Islet precursor cell (in vitro differentiated cells): ENCODE measurements around the gene TP53BP2.
A peak's percentile ranks its signal among the peaks of the same experiment; 100 is the strongest.
"Not testable (repeated sequence)": the region's sequence is repeated elsewhere in the genome, so short reads cannot be mapped to it uniquely, and the experiment has no call there.

Experiments
- DNase-seq: peaks from one replicate; pipeline ENCODE4 v3.0.0-alpha.2; 2018

The TP53BP2 gene

GRCh38 chr1:223829678-223830077 is 16.1 kb downstream of the TP53BP2 start:
- DNase-seq, result no peak

- DNase-seq, result no peak
Observed at GRCh38 chr1:223828162-223828848, 17.4 kb downstream of the TP53BP2 start.

GRCh38 chr1:223827193-223827663 is 18.5 kb downstream of the TP53BP2 start:
- DNase-seq, result peak; percentile 80

GRCh38 chr1:223825767-223826748 is 19.7 kb downstream of the TP53BP2 start:
- DNase-seq, result no peak

- no peak for DNase-seq
Observed at GRCh38 chr1:223824712-223825111, 21.0 kb downstream of the TP53BP2 start.

- DNase-seq, result no peak
Observed at GRCh38 chr1:223824287-223824686, 21.5 kb downstream of the TP53BP2 start.

GRCh38 chr1:223820971-223821370 is 24.8 kb downstream of the TP53BP2 start:
- DNase-seq, result no peak

- DNase-seq, result no peak
Observed at GRCh38 chr1:223820515-223820858, 25.3 kb downstream of the TP53BP2 start.

GRCh38 chr1:223819730-223820514 is 25.8 kb downstream of the TP53BP2 start:
- no peak for DNase-seq

- not testable (repeated sequence) for DNase-seq
Observed at GRCh38 chr1:223817265-223817664, 28.5 kb downstream of the TP53BP2 start.

- no peak for DNase-seq
Observed at GRCh38 chr1:223815865-223816264, 29.9 kb downstream of the TP53BP2 start.

GRCh38 chr1:223815020-223815853 is 30.5 kb downstream of the TP53BP2 start:
- DNase-seq, result no peak

- no peak for DNase-seq
Observed at GRCh38 chr1:223813645-223814044, 32.1 kb downstream of the TP53BP2 start.

- DNase-seq, result no peak
Observed at GRCh38 chr1:223811634-223812101, 34.1 kb downstream of the TP53BP2 start.

- no peak for DNase-seq
Observed at GRCh38 chr1:223810586-223810985, 35.2 kb downstream of the TP53BP2 start.

- not testable (repeated sequence) for DNase-seq
Observed at GRCh38 chr1:223809905-223810304, 35.8 kb downstream of the TP53BP2 start.

GRCh38 chr1:223803211-223803610 is 42.5 kb downstream of the TP53BP2 start:
- no peak for DNase-seq

GRCh38 chr1:223802602-223803001 is 43.1 kb downstream of the TP53BP2 start:
- DNase-seq, result no peak

GRCh38 chr1:223802032-223802431 is 43.7 kb downstream of the TP53BP2 start:
- DNase-seq, result no peak

- DNase-seq, result no peak
Observed at GRCh38 chr1:223796210-223796609, 49.5 kb downstream of the TP53BP2 start.

- no peak for DNase-seq
Observed at GRCh38 chr1:223794136-223794880, 51.4 kb downstream of the TP53BP2 start.
